GM12878 (cell line): ENCODE data around the gene BRD1. TPM values are rescaled to one million over a fixed set of nuclear protein-coding genes. Genes with fewer than 3 reads are reported as not detected.

ENCODE experiments used
- ATAC-seq: fragments of 200-7000 bp; cut with Tn5 transposase; 3 replicates; pipeline ENCODE4 v1.9.1; 2020; ENCODE audit warnings: mild to moderate bottlenecking, moderate library complexity
- BruUV-seq: library from RNA; stranded (reverse); fragments of 400-500 nt; replicated peaks from 2 replicates; lab custom pipeline; 2021; lab: Mats Ljungman, UMichigan
- CTCF ChIA-PET: fragments of 300-600 bp; sonication (Branson Sonifier 250); formaldehyde crosslinking; extraction: SDS; loops from one replicate; lab custom pipeline; 2021; ENCODE audit warnings: inconsistent platforms; lab: Yijun Ruan, JAX
- POLR2A ChIA-PET: fragments of 350-600 bp; formaldehyde crosslinking; extraction: SDS; loops from one replicate; lab custom pipeline; 2021; ENCODE audit warnings: inconsistent platforms; lab: Charles Lee
- RAD21 ChIA-PET: fragments of 300-600 bp; sonication (Branson Sonifier 250); formaldehyde crosslinking; loops from one replicate; lab custom pipeline; 2023; ENCODE audit warnings: antibody characterized with exemption; ENCODE audit not compliant: unreplicated experiment; lab: Charles Lee
- SMC1A ChIA-PET: fragments of 300-600 bp; sonication (Branson Sonifier 250); formaldehyde crosslinking; loops from one replicate; lab custom pipeline; 2023; ENCODE audit not compliant: unreplicated experiment, uncharacterized antibody; lab: Charles Lee
- DNase-seq: peaks from one replicate; pipeline ENCODE4 v3.0.0-alpha.2; 2011; ENCODE audit warnings: low read depth, low spot score
- FAIRE-seq: peaks from 3 replicates; lab custom pipeline; 2011; peaks lifted over from hg19 to GRCh38; lab: Jason Lieb, UNC
- H2AFZ ChIP-seq: 2 replicates; pipeline ENCODE4 v1.6.0; 2011; ENCODE audit warnings: low read depth, low read length, control low read depth; ENCODE audit not compliant: control insufficient read depth
- H3K27ac ChIP-seq: 2 replicates; pipeline ENCODE4 v1.5.1; 2011; ENCODE audit warnings: control low read depth; ENCODE audit not compliant: control insufficient read depth, insufficient read depth
- H3K27me3 ChIP-seq, 2 experiments: replicated peaks in 1 of 2; 2 replicates each; pipeline versions ENCODE4 v1.6.0 to v1.6.1; 2011; ENCODE audit warnings: low read length in 1 of 2; ENCODE audit not compliant: control insufficient read depth in 2 of 2, insufficient read depth in 2 of 2
- H3K36me3 ChIP-seq, 2 experiments: 2 replicates each; pipeline ENCODE4 v1.5.1; 2011; ENCODE audit warnings: low read length in 1 of 2; ENCODE audit not compliant: control insufficient read depth in 2 of 2, insufficient read depth in 2 of 2
- H3K4me1 ChIP-seq: 2 replicates; pipeline ENCODE4 v1.6.1; 2011; ENCODE audit warnings: mild to moderate bottlenecking, low read length, moderate library complexity, mixed read lengths; ENCODE audit not compliant: control insufficient read depth, insufficient read depth
- H3K4me2 ChIP-seq: 2 replicates; pipeline ENCODE4 v1.6.0; 2011; ENCODE audit warnings: control low read depth; ENCODE audit not compliant: control insufficient read depth, insufficient read depth
- H3K4me3 ChIP-seq: fragments of 200-600 bp; sonication (generic); 2 replicates; pipeline ENCODE4 v1.5.1; 2016
- H3K79me2 ChIP-seq: 2 replicates; pipeline ENCODE4 v1.6.0; 2011; ENCODE audit warnings: low read length; ENCODE audit not compliant: control insufficient read depth, insufficient read depth
- H3K9ac ChIP-seq: 2 replicates; pipeline ENCODE4 v1.8.0; 2011; ENCODE audit warnings: low read length, control low read depth, mixed read lengths; ENCODE audit not compliant: control insufficient read depth, insufficient read depth
- H3K9me3 ChIP-seq: replicated peaks from 3 replicates; pipeline ENCODE4 v1.5.1; 2011; ENCODE audit warnings: mild to moderate bottlenecking, low read length; ENCODE audit not compliant: control insufficient read depth, insufficient read depth
- H4K20me1 ChIP-seq: 2 replicates; pipeline ENCODE4 v1.6.0; 2011; ENCODE audit not compliant: control insufficient read depth, insufficient read depth
- POLR2A ChIP-seq: IDR thresholded peaks from 2 replicates; pipeline ENCODE4 v1.6.1; 2011; ENCODE audit warnings: low read depth, mild to moderate bottlenecking, low read length
- PRDM15 ChIP-seq: fragments of 450-650 bp; formaldehyde crosslinking; IDR thresholded peaks from 2 replicates; pipeline ENCODE4 v1.4.0; 2020; ENCODE audit warnings: mild to moderate bottlenecking, moderate library complexity
- WGBS: methylation state at CpG from one replicate; pipeline ENCODE4 v1.1.6; 2016; ENCODE audit warnings: low lambda C conversion rate; ENCODE audit not compliant: insufficient replicate concordance, insufficient coverage; ENCODE audit errors: missing lambda C conversion rate; 5-methylcytosine and 5-hydroxymethylcytosine counted together
- in situ Hi-C: fragments of 300-500 bp; cut with MboI; formaldehyde crosslinking; loops from 9 replicates; pipeline ENCODE4 v1.14.3; 2018; ENCODE audit warnings: mixed read lengths
- intact Hi-C: fragments of 100-400 bp; cut with micrococcal nuclease; formaldehyde crosslinking; loops from one replicate; pipeline ENCODE4 v1.14.2; 2022; ENCODE audit not compliant: unreplicated experiment
- polyA plus RNA-seq, 11 experiments: library from polyadenylated mRNA; depleted of rRNA in 4 of 11; unstranded in 6 of 11; stranded (reverse) in 5 of 11; fragments of >200 nt; fragmentation: Nextera tagmentation in 4 of 11; fragmentation: Illumina TruSeq in 1 of 11; extraction: Ambion mirVana in 4 of 11; extraction: Trizol in 1 of 11; gene quantifications; 1 replicate in 1 of 11; 2 replicates in 10 of 11; pipeline versions ENCODE4 v1.2.1 to v1.2.3, GENCODE V29; 2011 to 2016; ENCODE audit warnings: inconsistent platforms in 2 of 11, missing spikeins in 2 of 11, low read depth in 1 of 11
- total RNA-seq, 4 experiments: library from RNA; depleted of rRNA in 3 of 4; stranded (reverse); fragments of >200 nt in 3 of 4; fragmentation: Illumina TruSeq in 1 of 4; extraction: Trizol in 1 of 4; gene quantifications; 2 replicates each; pipeline versions ENCODE4 v1.2.1 to v1.2.3, GENCODE V29; 2013 to 2021

BRD1 gene
- total and polyA plus RNA-seq, 10 of the 15 experiments (the other 5 are each of a cell fraction or from before 2014, with no cell fraction given), result 0.90 to 26.4 (median 7.1) TPM

- POLR2A ChIA-PET, result no interaction called here
- no peak overlapping the region for H3K4me2 ChIP-seq
- RAD21 ChIA-PET, result no interaction called here
- no peak for ATAC-seq
- intact Hi-C loops, result no loop called here
- TF ChIP-seq POLR2A (peak; percentile 26; the same call in 1 of the 2 replicates), PRDM15 (CRISPR knock-in tag) (no peak)
- TF ChIP-seq, all 136 proteins: peak for 1
- H3K4me1 ChIP-seq, result no peaks in the 10 kb centered on the region
- no peaks in the 10 kb centered on the region for H3K27me3 ChIP-seq
- no TSS peak for BruUV-seq
- ChIA-PET SMC1A (interaction anchor here (1.2 kb wide), 1 partner anchor 56 kb away, joined by 4 read pairs; no protein-coding TSS in a partner anchor), CTCF (interaction anchor here (1.8 kb wide), 1 partner anchor 231 kb away, joined by 5 read pairs; no protein-coding TSS in a partner anchor)
- H3K4me3 ChIP-seq, result no peak overlapping the region
- in situ Hi-C loops, result no loop called here
- no peak for FAIRE-seq
- peaks cover 15% of the 10 kb centered on the region for H3K79me2 ChIP-seq
- WGBS, result 95% methylated on average over 18 of the region's 18 CpGs
- peaks cover 8% of the 10 kb centered on the region; the same call in 1 of the 2 replicates for H4K20me1 ChIP-seq
- H3K9ac ChIP-seq, result no peak overlapping the region
- H3K36me3 ChIP-seq, result peaks cover 41 to 54% of the 10 kb centered on the region in 2 experiments
- no peak overlapping the region for H2AFZ ChIP-seq
- no peak for DNase-seq
- no peaks in the 10 kb centered on the region for H3K9me3 ChIP-seq
- H3K27ac ChIP-seq, result no peak overlapping the region
Observed at GRCh38 chr22:49799431-49800075, 28.1 kb downstream of the BRD1 start.
